Measurements from ENCODE around the gene FEN1. TPM values are rescaled to one million over a fixed set of nuclear protein-coding genes. Genes with fewer than 3 reads are reported as not detected.

The FEN1 gene
- total and polyA plus RNA-seq, 2 of the 13 experiments (the other 11 are each of a cell fraction or from before 2014, with no cell fraction given), result 12.4 to 102 TPM

DNA sequence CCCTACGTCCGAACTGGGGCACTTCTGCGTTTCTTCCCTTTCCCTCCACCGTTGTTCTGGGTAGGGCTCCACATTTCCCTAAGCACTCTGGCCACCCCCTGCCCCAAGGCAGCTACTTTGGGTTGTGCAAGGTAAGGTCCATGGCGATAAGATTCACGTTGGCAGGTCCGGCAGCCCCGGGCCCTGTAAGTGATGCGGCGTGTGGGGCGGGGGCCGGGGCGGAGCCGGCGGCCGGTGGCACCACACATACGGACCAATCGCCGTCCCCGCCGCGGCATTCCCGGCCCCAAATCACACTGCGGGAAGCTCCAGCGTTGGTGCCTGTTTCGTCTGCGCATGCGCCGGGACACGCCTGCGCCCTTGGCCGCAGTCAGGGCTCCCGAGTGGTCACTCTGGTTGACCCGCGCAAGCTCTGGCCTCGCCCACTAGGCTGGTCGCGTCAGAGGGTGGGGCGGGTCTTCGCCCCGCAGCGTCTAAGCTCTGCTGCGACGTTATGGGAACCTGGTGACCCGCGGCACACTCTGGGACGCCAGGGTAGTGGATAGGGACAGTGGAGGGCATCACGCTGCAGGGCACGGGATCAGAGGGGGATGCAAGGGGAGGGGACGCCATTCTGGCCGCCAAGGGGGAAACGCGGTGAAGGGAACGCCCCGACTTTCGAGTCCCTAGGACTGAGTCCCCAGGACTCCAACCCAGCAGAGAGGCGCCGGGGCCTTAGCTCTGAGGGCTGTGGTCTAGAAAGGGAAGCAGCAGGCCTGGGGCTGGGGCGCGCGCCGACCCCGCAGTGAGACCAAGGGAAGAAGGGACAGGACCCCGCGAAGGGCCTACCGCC lies 22.5 kb downstream of the FEN1 start (continued):
- TF ChIP-seq, protein P1, sequence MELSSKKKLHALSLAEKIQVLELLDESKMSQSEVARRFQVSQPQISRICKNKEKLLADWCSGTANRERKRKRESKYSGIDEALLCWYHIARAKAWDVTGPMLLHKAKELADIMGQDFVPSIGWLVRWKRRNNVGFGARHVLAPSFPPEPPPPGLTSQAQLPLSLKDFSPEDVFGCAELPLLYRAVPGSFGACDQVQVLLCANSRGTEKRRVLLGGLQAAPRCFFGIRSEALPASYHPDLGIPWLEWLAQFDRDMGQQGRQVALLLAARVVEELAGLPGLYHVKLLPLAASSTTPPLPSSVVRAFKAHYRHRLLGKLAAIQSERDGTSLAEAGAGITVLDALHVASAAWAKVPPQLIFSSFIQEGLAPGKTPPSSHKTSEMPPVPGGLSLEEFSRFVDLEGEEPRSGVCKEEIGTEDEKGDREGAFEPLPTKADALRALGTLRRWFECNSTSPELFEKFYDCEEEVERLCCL (CRISPR knock-in tag; IDR thresholded peaks at IDR 0.05; ENCODE audit: borderline replicate concordance), result peak; percentile 77; the same call in 1 of the 2 replicates
- TF ChIP-seq, protein P2, sequence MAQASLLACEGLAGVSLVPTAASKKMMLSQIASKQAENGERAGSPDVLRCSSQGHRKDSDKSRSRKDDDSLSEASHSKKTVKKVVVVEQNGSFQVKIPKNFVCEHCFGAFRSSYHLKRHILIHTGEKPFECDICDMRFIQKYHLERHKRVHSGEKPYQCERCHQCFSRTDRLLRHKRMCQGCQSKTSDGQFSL (CRISPR knock-in tag; IDR thresholded peaks at IDR 0.05), result peak; percentile 80
- TF ChIP-seq ZNF224 (CRISPR knock-in tag; IDR thresholded peaks at IDR 0.05) (peak; percentile 94; the same call in 1 of the 2 replicates), MLLT10 (CRISPR knock-in tag; IDR thresholded peaks at IDR 0.05) (0 out of 2 replicates have a peak, but pooled peaks have one; percentile 56), ARNTL (CRISPR knock-in tag; IDR thresholded peaks at IDR 0.05) (peak; percentile 63; the same call in 1 of the 2 replicates), ZNF234 (CRISPR knock-in tag; conservative IDR thresholded peaks at IDR 0.05) (no peak), ZMYM4 (CRISPR knock-in tag; IDR thresholded peaks at IDR 0.05) (peak; percentile 21; the same call in 1 of the 2 replicates), CHD2 (IDR thresholded peaks at IDR 0.05; ENCODE audit: low read depth, low read length) (peak; percentile 3; the same call in 1 of the 2 replicates), POLR2AphosphoS5 (IDR thresholded peaks at IDR 0.05; ENCODE audit: low read depth, low read length) (peak; percentile 89), ZNF44 (CRISPR knock-in tag; IDR thresholded peaks at IDR 0.05) (no peak), NCOA5 (CRISPR knock-in tag; IDR thresholded peaks at IDR 0.05) (peak; percentile 94), HIVEP1 (CRISPR knock-in tag; IDR thresholded peaks at IDR 0.05) (no peak), ZNF616 (CRISPR knock-in tag; IDR thresholded peaks at IDR 0.05; ENCODE audit: low read depth) (no peak; the same call in 1 of the 2 replicates), FOXP1 (IDR thresholded peaks at IDR 0.05) (no peak), FOXP1 (CRISPR knock-in tag; IDR thresholded peaks at IDR 0.05) (no peak), MAFK (conservative IDR thresholded peaks at IDR 0.05 in 1 of 2, IDR thresholded peaks at IDR 0.05 in 1 of 2; ENCODE audit: low read length in 2 of 2) (no peak), ZNF296 (CRISPR knock-in tag; conservative IDR thresholded peaks at IDR 0.05) (no peak), ZBTB49 (CRISPR knock-in tag; IDR thresholded peaks at IDR 0.05; ENCODE audit: borderline replicate concordance) (no peak), ZNF614 (CRISPR knock-in tag; IDR thresholded peaks at IDR 0.05; ENCODE audit: borderline replicate concordance) (0 out of 2 replicates have a peak, but pooled peaks have one; percentile 10), NFE2L2 (IDR thresholded peaks at IDR 0.05; ENCODE audit: low read length) (no peak)
- TF ChIP-seq, protein P3, sequence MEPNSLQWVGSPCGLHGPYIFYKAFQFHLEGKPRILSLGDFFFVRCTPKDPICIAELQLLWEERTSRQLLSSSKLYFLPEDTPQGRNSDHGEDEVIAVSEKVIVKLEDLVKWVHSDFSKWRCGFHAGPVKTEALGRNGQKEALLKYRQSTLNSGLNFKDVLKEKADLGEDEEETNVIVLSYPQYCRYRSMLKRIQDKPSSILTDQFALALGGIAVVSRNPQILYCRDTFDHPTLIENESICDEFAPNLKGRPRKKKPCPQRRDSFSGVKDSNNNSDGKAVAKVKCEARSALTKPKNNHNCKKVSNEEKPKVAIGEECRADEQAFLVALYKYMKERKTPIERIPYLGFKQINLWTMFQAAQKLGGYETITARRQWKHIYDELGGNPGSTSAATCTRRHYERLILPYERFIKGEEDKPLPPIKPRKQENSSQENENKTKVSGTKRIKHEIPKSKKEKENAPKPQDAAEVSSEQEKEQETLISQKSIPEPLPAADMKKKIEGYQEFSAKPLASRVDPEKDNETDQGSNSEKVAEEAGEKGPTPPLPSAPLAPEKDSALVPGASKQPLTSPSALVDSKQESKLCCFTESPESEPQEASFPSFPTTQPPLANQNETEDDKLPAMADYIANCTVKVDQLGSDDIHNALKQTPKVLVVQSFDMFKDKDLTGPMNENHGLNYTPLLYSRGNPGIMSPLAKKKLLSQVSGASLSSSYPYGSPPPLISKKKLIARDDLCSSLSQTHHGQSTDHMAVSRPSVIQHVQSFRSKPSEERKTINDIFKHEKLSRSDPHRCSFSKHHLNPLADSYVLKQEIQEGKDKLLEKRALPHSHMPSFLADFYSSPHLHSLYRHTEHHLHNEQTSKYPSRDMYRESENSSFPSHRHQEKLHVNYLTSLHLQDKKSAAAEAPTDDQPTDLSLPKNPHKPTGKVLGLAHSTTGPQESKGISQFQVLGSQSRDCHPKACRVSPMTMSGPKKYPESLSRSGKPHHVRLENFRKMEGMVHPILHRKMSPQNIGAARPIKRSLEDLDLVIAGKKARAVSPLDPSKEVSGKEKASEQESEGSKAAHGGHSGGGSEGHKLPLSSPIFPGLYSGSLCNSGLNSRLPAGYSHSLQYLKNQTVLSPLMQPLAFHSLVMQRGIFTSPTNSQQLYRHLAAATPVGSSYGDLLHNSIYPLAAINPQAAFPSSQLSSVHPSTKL (CRISPR knock-in tag; IDR thresholded peaks at IDR 0.05), result no peak
- TF ChIP-seq, protein P4, sequence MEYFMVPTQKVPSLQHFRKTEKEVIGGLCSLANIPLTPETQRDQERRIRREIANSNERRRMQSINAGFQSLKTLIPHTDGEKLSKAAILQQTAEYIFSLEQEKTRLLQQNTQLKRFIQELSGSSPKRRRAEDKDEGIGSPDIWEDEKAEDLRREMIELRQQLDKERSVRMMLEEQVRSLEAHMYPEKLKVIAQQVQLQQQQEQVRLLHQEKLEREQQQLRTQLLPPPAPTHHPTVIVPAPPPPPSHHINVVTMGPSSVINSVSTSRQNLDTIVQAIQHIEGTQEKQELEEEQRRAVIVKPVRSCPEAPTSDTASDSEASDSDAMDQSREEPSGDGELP (IDR thresholded peaks at IDR 0.05; ENCODE audit: borderline replicate concordance, low read depth), result peak; percentile 8; the same call in 1 of the 2 replicates
